Central memory CD4-positive, alpha-beta T cell (primary cell): ENCODE data around the gene REPIN1.
A peak's percentile ranks its signal among the peaks of the same experiment; 100 is the strongest.
"Not testable (repeated sequence)": the region's sequence is repeated elsewhere in the genome, so short reads cannot be mapped to it uniquely, and the experiment has no call there.

Experiments used
- DNase-seq: peaks from one replicate; pipeline ENCODE4 v3.0.0; 2022

The REPIN1 gene

GRCh38 chr7:150378115-150378852 is 9.7 kb downstream of the REPIN1 start:
- DNase-seq, result peak; percentile 37

DNA sequence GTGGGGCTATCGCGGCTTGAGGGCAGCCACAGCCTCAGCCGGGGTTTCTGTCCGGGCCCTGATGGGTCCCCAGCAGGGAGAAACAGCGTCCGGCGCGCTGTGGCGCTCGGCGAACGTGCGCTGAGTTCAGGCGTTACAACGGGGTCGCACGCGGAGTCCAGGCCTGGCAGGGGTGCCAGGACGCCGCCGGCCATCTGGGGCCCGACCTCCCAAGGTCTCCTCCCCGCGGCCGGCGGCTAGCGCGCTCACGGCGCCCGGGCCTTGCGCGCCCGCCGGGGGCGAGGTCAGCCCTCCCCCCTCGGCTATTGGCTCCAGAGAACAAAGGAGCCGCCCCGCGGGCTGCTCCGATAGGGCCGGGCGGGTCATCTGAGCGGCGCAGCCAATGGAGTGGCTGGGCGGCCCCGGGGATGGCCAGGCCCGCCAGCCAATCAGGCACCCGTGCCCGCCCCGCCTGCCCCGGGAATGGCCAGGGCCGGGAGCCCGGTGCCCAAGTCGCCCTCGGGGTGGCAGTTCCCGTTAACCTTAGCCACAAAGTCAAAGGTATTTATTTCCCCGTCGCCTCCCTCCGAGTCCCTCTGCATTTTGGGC is 10.3 kb downstream of the REPIN1 start, which contains the start of gene ZNF775:
ZNF775 (plus strand) TSS at position 478 of the 588 bp plus-strand sequence. CDS start 9,141 bp downstream, outside the sequence.
- peak; percentile 91 for DNase-seq

- DNase-seq, result no peak
These were observed 11.1 kb downstream of the REPIN1 start for GRCh38 chr7:150379441-150380379.

GRCh38 chr7:150380463-150380862 is 11.8 kb downstream of the REPIN1 start:
- DNase-seq, result no peak

- no peak for DNase-seq
These were observed 12.5 kb downstream of the REPIN1 start for GRCh38 chr7:150381096-150381495.

- no peak for DNase-seq
These were observed 13.1 kb downstream of the REPIN1 start for GRCh38 chr7:150381785-150382122.

DNA sequence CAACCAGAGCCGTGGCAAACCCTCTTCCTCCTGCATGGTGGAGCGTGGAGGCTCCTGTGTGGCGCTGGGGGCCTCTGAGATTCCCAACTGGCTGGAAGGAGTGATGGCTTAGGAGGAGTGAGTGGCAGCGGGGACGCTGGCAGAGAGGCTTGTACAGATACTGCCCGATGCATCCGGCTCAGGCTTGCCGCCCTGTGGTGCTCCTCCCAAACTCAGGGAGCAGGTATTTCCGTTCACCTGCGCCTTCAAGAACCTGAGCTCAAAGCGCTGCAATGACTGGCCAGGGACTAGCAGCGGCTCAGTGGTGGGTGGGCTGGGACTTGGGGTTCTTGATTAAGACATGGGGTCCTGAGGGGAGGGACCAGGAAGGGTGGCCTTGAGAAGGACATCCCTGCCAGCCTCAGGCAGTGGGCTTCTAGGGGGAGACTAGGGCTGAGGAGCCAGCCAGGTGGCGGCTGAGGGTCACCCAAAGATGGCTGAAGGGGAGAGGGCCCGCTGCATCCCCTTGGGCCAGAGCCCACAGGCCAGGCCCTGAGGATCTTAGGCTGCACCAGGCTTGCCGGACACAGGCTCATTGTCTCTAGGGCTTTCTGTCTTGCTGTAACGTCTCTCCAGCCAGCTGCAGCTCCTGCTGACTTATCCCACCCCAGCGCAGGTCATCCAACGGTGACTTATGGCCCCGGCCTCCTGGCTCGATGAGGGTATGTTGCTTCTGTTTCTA is 13.7 kb downstream of the REPIN1 start:
- DNase-seq, result no peak

- DNase-seq, result no peak
These were observed 14.2 kb downstream of the REPIN1 start for GRCh38 chr7:150382844-150383225.

GRCh38 chr7:150383710-150384397 is 15.2 kb downstream of the REPIN1 start:
- DNase-seq, result no peak

GRCh38 chr7:150384406-150385301 is 16.0 kb downstream of the REPIN1 start:
- no peak for DNase-seq

- no peak for DNase-seq
These were observed 16.7 kb downstream of the REPIN1 start for GRCh38 chr7:150385302-150385723.

- DNase-seq, result not testable (repeated sequence)
These were observed 17.3 kb downstream of the REPIN1 start for GRCh38 chr7:150385884-150386283.

GRCh38 chr7:150388306-150388705 is 19.7 kb downstream of the REPIN1 start:
- DNase-seq, result no peak

- no peak for DNase-seq
These were observed 20.3 kb downstream of the REPIN1 start for GRCh38 chr7:150388709-150389531.

DNA sequence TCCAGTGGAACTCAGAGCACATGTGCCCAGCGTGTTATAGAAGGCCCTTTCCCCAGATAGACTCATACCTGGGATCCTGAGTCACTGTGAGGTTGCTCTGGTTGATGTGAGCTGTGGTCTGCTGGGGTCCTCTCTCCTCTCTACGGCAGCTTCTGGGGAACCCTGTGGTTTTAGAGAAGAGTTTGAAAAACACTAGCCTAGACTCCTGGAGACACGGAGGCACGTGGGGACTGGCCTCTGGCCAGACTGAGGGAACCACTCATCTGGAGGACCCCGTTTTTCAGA is 20.9 kb downstream of the REPIN1 start:
- DNase-seq, result no peak

- DNase-seq, result no peak
These were observed 21.6 kb downstream of the REPIN1 start for GRCh38 chr7:150390205-150390604.

- no peak for DNase-seq
These were observed 24.7 kb downstream of the REPIN1 start for GRCh38 chr7:150393325-150393724.

DNA sequence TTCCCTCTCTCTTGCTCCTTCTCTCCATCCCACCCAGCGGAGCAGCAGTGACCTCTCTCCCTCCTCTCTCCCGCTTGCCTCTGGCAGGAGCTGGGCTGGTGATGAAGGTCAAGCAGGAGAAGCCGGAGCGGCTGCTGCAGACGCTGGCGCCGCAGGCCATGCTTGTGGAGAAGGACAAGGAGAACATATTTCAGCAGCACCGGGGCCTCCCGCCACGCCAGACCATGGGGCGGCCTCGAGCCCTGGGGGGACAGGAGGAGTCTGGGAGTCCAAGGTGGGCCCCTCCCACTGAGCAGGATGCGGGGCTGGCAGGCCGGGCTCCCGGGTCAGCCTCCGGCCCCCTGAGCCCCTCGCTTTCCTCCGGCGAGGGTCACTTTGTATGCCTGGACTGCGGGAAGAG is 27.8 kb downstream of the REPIN1 start:
- no peak for DNase-seq

DNA sequence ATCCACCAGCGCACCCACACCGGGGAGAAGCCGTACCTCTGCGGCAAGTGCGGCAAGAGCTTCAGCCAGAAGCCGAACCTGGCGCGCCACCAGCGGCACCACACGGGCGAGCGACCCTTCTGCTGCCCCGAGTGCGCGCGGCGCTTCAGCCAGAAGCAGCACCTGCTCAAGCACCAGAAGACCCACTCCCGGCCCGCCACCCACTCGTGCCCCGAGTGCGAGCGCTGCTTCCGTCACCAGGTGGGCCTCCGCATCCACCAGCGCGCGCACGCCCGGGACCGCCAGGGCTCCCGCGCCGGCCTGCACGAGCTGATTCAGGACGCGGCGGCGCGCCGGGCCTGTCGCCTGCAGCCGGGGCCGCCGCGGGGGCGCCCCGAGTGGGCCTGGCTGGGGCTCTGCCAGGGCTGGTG is 28.2 kb downstream of the REPIN1 start:
- no peak for DNase-seq

DNA sequence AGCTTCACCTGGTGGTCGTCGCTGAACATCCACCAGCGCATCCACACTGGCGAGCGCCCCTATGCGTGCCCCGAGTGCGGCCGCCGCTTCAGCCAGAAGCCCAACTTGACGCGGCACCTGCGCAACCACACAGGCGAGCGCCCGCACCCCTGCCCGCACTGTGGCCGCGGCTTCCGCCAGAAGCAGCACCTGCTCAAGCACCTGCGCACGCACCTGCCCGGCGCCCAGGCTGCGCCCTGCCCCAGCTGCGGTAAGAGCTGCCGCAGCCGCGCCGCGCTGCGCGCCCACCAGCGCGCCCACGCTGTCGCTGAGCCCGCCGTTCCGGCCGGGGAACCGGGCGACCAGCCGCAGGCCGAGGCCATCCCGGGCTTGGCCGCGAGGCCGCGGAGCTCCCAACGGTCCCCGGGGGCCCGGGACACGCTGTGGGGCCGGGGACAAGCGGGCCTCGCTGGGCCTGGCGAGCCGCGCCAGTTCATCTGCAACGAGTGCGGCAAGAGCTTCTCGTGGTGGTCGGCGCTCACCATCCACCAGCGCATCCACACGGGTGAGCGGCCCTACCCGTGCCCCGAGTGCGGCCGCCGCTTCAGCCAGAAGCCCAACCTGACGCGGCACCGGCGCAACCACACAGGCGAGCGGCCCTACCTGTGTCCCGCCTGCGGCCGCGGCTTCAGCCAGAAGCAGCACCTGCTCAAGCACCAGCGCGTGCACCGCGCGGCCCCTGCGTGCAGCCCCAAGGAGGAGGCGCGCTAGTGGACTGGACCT is 28.9 kb downstream of the REPIN1 start:
- no peak for DNase-seq
